Fibroblast of peridontal ligament (primary cell): ENCODE results near the gene LRRC31.
A peak's percentile ranks its signal among the peaks of the same experiment; 100 is the strongest.

Experiments
- DNase-seq: peaks from one replicate; pipeline ENCODE4 v3.0.0-alpha.2; 2010; ENCODE audit errors: extremely low read depth

LRRC31 gene

GRCh38 chr3:169869484-169870220 is at the start of gene LRRC31:
Gene LRRC31 (minus strand): TSS chr3:169869935. CDS start chr3:169869807, 128 bp downstream.
- no peak for DNase-seq

- DNase-seq: peak; percentile 46
Measured at GRCh38 chr3:169914321-169914720, 44.6 kb upstream of the LRRC31 start.

DNA sequence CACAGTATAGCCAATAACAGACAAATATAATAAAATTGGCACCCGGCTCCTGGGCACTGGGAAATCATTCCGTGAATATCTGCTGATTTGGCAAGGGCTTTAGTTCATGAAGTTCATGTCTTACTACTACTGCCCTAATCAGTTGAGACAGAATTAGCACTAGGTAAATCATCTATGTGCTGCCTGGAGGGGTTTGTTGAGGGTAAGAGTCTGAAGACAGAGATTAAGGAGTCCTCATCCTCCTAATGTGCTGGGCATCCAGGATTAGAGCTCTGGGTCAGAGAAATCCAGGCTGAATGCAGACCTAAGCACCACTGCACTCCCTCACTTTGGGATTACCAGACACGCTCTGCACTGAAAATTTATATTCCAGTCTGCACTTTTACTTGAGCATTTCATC is 43.6 kb upstream of the LRRC31 start:
- no peak for DNase-seq

DNA sequence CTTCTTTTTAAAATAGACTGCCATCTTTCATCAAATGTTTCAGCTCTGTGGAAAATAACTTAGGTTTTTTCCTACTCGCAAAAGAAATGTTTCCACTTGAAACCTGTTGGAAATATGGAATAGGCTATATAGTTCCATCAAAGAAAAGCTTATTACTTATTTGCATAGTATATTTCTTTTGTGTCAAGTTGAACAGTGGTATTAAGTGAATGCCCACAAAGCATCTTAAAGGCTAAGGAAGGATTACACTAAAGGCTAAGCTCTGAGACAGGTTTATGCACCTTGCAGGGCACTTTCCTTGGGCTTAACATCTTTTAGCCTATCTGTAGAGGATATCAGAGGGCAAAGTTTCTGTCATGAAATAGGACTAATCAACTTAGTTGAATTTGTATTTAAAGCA is 41.5 kb upstream of the LRRC31 start, which contains the start of gene SAMD7:
SAMD7 (plus strand) TSS at position 301 of the 400 bp plus-strand sequence. CDS start 7,927 bp downstream, outside the sequence.
- no peak for DNase-seq

- no peak for DNase-seq
Measured at GRCh38 chr3:169907944-169908343, 38.2 kb upstream of the LRRC31 start.

- no peak for DNase-seq
Measured at GRCh38 chr3:169907476-169907875, 37.7 kb upstream of the LRRC31 start.

DNA sequence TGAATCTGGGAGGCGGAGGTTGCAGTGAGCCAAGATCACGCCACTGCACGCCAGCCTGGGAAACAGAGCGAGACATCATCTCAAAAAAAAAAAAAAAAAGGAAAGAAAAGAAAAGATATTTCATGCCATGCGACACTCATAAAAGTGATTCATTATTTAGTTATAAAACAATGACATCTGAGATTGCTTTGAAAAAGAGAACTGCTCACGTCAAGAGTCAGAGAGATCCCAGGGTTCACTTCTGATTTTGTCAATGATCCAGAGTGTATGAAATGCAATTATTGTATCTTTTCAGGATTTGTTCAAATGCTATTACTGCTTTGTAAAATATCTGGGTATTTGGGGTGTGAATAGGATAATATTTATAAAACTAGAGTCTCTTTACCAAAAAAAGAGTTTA is 35.7 kb upstream of the LRRC31 start:
- no peak for DNase-seq

DNA sequence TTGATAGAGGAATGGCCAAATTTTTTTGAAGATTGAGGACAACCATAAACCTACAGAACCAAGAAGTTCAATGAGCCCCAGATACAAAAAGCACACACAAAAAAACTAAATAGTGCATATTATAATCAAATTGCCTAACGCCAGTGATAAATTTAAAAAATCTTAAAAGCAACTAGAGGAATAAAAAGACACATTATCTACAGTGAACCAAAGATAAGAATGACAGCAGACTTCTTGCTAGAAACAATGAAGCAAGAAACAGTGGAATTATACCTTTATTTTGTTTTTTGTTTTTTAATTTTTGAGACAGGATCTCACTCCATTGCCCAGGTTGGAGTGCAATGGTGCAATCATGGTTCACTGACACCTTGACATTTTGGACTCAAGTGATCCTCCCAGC is 31.7 kb upstream of the LRRC31 start:
- DNase-seq: no peak

DNA sequence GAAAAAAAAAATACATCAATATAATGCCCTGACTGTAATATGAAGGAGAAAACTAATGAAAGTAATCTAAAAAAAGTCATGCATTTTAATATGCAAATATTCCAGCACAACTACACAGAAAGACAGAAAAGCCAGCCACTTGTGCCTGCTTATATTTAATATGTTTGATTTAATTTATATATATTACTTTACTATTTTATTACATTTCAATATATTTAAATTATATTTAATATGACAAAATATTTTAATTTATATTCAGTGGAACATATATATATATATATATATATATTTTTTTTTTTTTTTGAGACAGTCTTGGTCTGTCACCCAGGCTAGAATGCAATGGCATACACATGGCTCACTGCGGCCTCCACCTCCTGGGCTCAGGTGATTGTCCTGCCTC is 27.5 kb upstream of the LRRC31 start:
- DNase-seq: no peak

GRCh38 chr3:169895072-169895471 is 25.3 kb upstream of the LRRC31 start:
- no peak for DNase-seq

- no peak for DNase-seq
Measured at GRCh38 chr3:169894110-169894509, 24.4 kb upstream of the LRRC31 start.

GRCh38 chr3:169891886-169892285 is 22.2 kb upstream of the LRRC31 start:
- no peak for DNase-seq

- peak; percentile 69 for DNase-seq
Measured at GRCh38 chr3:169886671-169887070, 16.9 kb upstream of the LRRC31 start.

- DNase-seq: no peak
Measured at GRCh38 chr3:169880576-169881250, 11.0 kb upstream of the LRRC31 start.

- no peak for DNase-seq
Measured at GRCh38 chr3:169879845-169880575, 10.3 kb upstream of the LRRC31 start.

GRCh38 chr3:169879013-169879557 is 9.3 kb upstream of the LRRC31 start:
- no peak for DNase-seq

DNA sequence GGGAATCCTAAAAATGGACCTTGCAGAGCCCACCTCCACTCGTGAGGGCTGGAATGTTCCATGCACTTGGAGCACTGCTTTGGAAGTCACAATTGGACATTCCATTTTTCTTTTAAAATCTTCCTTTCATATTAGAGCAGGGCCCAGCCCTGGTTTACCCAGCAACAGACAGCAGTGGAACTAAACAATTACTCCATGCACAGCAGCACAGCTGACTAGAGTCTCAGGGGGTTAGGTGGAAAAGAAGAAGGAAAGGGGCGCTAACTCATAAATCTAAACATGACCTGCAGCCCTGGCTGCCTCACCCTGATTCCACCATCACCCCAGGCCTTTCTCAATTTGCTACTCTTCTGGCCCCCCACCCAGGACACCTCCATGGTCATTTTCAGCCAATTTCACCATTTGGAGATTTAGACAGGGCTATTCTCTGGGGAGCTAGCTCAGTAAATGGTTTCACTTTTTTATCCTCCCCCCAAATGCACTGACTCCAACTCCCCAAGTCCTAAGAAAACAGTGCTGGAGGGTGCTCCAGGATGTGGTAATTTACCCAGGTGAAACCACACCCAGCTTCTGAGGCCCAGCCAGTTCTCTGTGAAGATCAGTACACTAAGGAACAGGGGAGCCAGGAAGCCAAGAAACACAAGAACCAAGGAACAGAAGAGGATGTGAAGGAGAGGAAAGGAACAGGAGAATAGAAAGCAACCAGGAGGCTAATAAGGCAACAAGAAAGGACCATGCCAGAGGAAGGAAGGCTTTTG is 1.6 kb upstream of the LRRC31 start:
- no peak for DNase-seq

GRCh38 chr3:169868369-169868768 is 1.4 kb downstream of the LRRC31 start:
- no peak for DNase-seq

DNA sequence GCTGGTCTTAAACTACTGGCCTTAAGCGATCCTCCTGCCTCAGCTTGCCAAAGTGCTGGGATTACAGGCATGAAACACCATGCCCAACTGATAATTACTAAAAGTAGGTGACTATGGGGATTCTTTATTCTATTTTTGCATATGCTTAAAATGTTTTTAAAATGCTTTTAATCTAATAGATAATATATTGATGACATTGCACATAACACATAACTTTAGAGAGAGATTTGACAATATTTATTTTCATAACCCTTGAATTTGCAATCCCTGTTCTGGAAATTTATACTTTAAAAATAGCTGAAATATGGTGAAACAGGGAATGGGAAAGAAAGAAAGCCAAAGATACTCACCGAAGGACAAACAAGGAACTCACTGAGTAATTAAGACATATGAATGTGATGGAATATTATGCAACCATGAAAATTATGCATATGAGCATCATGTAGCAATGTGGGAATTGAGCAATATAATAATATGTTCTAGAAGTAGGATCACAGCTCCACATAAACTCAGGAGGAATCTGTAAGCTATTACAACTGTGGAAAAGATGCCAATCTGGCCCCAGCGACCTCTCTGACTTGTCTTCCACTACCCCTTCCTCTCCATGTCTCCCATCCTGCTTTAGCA is 2.0 kb downstream of the LRRC31 start:
- DNase-seq: no peak

DNA sequence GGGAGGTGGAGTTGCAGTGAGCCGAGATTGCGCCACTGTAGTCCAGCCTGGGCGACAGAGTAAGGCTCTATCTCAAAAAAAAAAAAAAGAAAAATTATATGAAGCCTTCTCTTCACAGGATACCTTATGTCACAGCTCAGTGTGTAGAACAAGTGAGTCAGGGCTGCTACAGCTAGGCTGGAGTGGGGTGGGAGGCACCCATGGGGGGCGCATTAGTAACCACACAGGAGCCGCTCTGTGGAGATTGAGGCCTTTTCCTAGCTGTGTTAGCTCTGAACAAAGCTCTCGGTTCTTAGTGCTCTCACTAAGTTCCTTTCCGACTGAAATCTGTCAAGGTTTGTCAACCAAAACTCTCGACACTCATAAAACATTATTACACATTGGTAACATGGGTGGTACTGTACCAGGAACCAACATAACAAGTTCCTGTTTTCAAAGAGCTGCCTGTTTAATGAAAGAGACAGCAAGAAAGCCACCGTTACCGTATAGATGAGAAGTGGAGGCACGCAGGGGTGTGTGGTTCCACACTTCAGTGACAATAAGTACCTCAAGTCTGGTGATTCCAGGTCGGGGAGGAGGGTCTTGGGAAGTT is 4.5 kb downstream of the LRRC31 start:
- DNase-seq: no peak

DNA sequence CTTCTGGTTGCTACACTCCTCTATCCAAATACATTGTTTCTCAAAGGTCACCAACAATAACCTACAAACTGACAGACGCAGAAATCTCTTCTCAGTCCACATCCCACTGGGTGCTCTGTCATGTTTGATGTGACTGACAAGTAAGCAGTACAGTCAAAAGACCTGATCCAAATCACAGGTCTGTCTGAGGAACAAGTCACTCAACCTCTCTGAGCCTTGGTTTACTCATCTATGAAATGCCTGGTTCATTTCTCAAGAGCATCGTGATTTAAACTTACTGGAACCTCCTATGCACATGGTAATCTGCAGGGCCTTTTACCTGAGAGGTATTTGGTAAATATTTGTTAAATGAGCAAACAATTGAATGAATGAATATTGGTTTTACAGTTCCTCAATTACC is 5.5 kb downstream of the LRRC31 start:
- no peak for DNase-seq
